ENCODE data around the gene TYSND1. TPM values are rescaled to one million over a fixed set of nuclear protein-coding genes. Genes with fewer than 3 reads are reported as not detected.

The TYSND1 gene
- total RNA-seq = 10 to 100 TPM; 16.7 to 32.4 (median 21.9) TPM

DNA sequence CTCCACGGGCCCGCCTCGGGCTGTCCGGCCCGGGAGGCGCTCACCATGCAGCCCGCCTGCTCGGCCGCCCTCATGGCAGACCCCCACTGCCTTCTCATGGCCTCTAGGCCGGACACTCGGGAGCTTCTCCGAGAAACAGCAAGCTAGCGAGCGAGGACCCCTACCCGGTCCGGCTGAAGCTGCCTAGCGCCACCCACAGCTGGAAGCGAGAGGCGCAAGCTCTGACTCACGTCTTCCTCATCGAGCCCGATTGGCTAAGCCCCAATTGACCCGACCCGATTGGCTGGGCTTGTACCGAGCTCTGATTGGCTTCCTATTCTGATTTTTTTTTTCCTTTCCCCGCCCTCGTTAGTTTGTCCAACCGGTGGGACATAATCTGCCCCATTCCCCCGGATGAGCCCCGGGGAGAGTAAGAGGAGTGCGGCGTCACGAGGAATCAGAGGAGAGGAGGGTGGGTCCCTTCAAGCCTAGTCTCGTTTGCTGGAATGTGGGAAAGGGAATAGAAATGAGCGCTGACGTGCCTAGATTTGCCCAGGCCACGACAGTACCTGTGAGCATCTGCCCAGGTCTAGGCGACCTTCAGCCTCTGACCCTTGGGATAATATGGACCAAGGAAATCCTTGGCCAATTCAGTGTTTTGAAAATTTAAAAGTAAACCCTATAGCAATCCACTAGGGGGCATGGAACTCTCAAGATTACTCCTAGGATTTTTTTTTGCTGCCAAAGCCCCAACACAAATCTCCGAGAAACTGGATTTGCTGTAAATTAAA lies at the start of gene TYSND1:
TYSND1 (minus strand) TSS at position 212 of the 770 bp plus-strand sequence; CDS start at position 98, 114 bp downstream.
- Histone ChIP-seq H3K27me3 (no peaks in the 10 kb centered on the region), H3K9me3 (no peaks in the 10 kb centered on the region), H3K36me3 (peaks cover 0 to 55% (median 7%) of the 10 kb centered on the region in 3 donors), H3K4me3 (peak within 1 kb of the TSS; percentile 76 to 95 (median 82)), H3K4me1 (peaks cover 20 to 46% (median 21%) of the 10 kb centered on the region in 3 donors), H3K27ac (peak within 1 kb of the TSS; percentile 94 to 99 (median 96))
- WGBS, 2 donors = 2% methylated on average over 13 to 16 of the region's 39 CpGs
- TF ChIP-seq POLR2A (IDR thresholded peaks at IDR 0.05) = peak in 3 of 4 donors; percentile 41 to 90 (median 57)
- TF ChIP-seq, protein P1, sequence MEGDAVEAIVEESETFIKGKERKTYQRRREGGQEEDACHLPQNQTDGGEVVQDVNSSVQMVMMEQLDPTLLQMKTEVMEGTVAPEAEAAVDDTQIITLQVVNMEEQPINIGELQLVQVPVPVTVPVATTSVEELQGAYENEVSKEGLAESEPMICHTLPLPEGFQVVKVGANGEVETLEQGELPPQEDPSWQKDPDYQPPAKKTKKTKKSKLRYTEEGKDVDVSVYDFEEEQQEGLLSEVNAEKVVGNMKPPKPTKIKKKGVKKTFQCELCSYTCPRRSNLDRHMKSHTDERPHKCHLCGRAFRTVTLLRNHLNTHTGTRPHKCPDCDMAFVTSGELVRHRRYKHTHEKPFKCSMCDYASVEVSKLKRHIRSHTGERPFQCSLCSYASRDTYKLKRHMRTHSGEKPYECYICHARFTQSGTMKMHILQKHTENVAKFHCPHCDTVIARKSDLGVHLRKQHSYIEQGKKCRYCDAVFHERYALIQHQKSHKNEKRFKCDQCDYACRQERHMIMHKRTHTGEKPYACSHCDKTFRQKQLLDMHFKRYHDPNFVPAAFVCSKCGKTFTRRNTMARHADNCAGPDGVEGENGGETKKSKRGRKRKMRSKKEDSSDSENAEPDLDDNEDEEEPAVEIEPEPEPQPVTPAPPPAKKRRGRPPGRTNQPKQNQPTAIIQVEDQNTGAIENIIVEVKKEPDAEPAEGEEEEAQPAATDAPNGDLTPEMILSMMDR (IDR thresholded peaks at IDR 0.05) = peak; percentile 56 to 84 (median 71)
- DNase-seq = peak; percentile 86
- intact Hi-C loops (cut with DNase I) = no loop called here

- H3K36me3 ChIP-seq = peaks cover 0 to 27% (median 0%) of the 10 kb centered on the region in 3 donors
- no peaks in the 10 kb centered on the region for H3K27me3 ChIP-seq
- H3K4me1 ChIP-seq = peaks cover 3 to 35% (median 24%) of the 10 kb centered on the region in 3 donors
- intact Hi-C loops (cut with DNase I) = no loop called here
- H3K4me3 ChIP-seq = no peak overlapping the region
- no peak for DNase-seq
- 83 to 92% methylated on average over 7 of the region's 7 CpGs for WGBS, 2 donors
- TF ChIP-seq, protein P1 (IDR thresholded peaks at IDR 0.05) = no peak
- no peak for TF ChIP-seq POLR2A (IDR thresholded peaks at IDR 0.05)
- no peaks in the 10 kb centered on the region for H3K9me3 ChIP-seq
- peak overlapping the region in 1 of 4 donors; percentile 63 for H3K27ac ChIP-seq
Measured at GRCh38 chr10:70193391-70193844, 46.9 kb upstream of the TYSND1 start.

- H3K36me3 ChIP-seq = peaks cover 0 to 17% (median 0%) of the 10 kb centered on the region in 3 donors
- H3K4me3 ChIP-seq = no peak overlapping the region
- DNase-seq = no peak
- H3K27me3 ChIP-seq = no peaks in the 10 kb centered on the region
- WGBS, 2 donors = 48 to 54% methylated on average over 5 of the region's 5 CpGs
- TF ChIP-seq, protein P1 (IDR thresholded peaks at IDR 0.05) = no peak
- TF ChIP-seq POLR2A (IDR thresholded peaks at IDR 0.05) = no peak
- peaks cover 3 to 35% (median 24%) of the 10 kb centered on the region in 3 donors for H3K4me1 ChIP-seq
- intact Hi-C loops (cut with DNase I) = no loop called here
- H3K27ac ChIP-seq = peak overlapping the region in 3 of 4 donors; percentile 12 to 73 (median 47)
- H3K9me3 ChIP-seq = no peaks in the 10 kb centered on the region
Measured at GRCh38 chr10:70192326-70192968, 45.9 kb upstream of the TYSND1 start.

DNA sequence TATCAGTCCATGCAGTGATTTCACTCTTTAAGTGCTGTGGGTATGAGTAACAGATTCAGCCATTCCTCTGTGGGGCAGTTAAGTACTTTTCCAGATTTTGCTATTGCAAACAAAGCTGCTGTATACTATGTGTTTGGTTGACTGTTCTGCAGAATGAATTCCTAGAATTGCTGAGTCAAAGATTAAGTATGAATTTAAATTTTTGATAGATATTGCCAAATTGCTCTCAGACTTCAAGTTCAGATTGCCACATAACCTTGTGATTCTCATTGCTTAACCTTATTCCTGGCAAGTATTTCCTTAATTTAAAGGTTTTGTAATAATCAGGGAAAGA lies 45.4 kb upstream of the TYSND1 start:
- Histone ChIP-seq H3K4me3 (no peak overlapping the region), H3K27me3 (no peaks in the 10 kb centered on the region), H3K36me3 (peaks cover 0 to 12% (median 0%) of the 10 kb centered on the region in 3 donors), H3K4me1 (peaks cover 3 to 35% (median 24%) of the 10 kb centered on the region in 3 donors), H3K27ac (peak overlapping the region in 2 of 4 donors; percentile 23 to 73), H3K9me3 (no peaks in the 10 kb centered on the region)
- DNase-seq = no peak
- intact Hi-C loops (cut with DNase I) = no loop called here
- TF ChIP-seq, protein P1 (IDR thresholded peaks at IDR 0.05) = no peak

All from esophagus squamous epithelium (tissue), 5 donors.